GM21619 (cell line): Measurements from ENCODE around the gene GPS1.

ENCODE experiments used
- ATAC-seq: cut with Tn5 transposase; IDR thresholded peaks from one replicate; pipeline ENCODE4 v1.9.1; 2021; ENCODE audit not compliant: unreplicated experiment

Gene GPS1

GRCh38 chr17:82014432-82014831, 37.3 kb upstream of the GPS1 start:
- ATAC-seq: no peak

GRCh38 chr17:82014971-82015310, 36.8 kb upstream of the GPS1 start:
- ATAC-seq: no peak

GRCh38 chr17:82015311-82015971, 36.3 kb upstream of the GPS1 start:
- no peak for ATAC-seq

- ATAC-seq: no peak
Measured at GRCh38 chr17:82016061-82016874, 35.4 kb upstream of the GPS1 start.

GRCh38 chr17:82016875-82017459, 34.7 kb upstream of the GPS1 start:
- ATAC-seq: no peak

- ATAC-seq: no peak
Measured at GRCh38 chr17:82017612-82018151, 34.0 kb upstream of the GPS1 start.

GRCh38 chr17:82018152-82018988, 33.3 kb upstream of the GPS1 start:
- no peak for ATAC-seq

GRCh38 chr17:82018989-82019689, 32.6 kb upstream of the GPS1 start:
- no peak for ATAC-seq

- no peak for ATAC-seq
Measured at GRCh38 chr17:82019690-82020571, 31.8 kb upstream of the GPS1 start.

- no peak for ATAC-seq
Measured at GRCh38 chr17:82020572-82021106, 31.1 kb upstream of the GPS1 start.

- ATAC-seq: no peak
Measured at GRCh38 chr17:82021107-82021899, 30.4 kb upstream of the GPS1 start.

- no peak for ATAC-seq
Measured at GRCh38 chr17:82021900-82022309, 29.8 kb upstream of the GPS1 start.

- ATAC-seq: no peak
Measured at GRCh38 chr17:82022310-82022980, 29.3 kb upstream of the GPS1 start, which contains the start of gene CENPX. TSS of gene CENPX (minus strand) at chr17:82022878. CDS start at chr17:82022861, 17 bp downstream.

- peak; percentile 82 for ATAC-seq
Measured at GRCh38 chr17:82022981-82023446, 28.7 kb upstream of the GPS1 start, which contains the start of gene LRRC45. TSS of gene LRRC45 (plus strand) at chr17:82023305. CDS start at chr17:82023644, 339 bp downstream.

- ATAC-seq: no peak
Measured at GRCh38 chr17:82023447-82024241, 28.1 kb upstream of the GPS1 start.

- no peak for ATAC-seq
Measured at GRCh38 chr17:82024859-82025258, 26.8 kb upstream of the GPS1 start.
